SK-N-SH (cell line): ENCODE data around the gene ATP6V1B1. TPM values are rescaled to one million over a fixed set of nuclear protein-coding genes. Genes with fewer than 3 reads are reported as not detected.

Source experiments
- CTCF ChIA-PET: fragments of 300-600, 350-600 bp; formaldehyde crosslinking; extraction: SDS; loops from one replicate; lab custom pipeline; 2021; lab: Yijun Ruan, JAX
- POLR2A ChIA-PET: fragments of 350-600 bp; sonication (Branson Sonifier 250); formaldehyde crosslinking; extraction: SDS; loops from one replicate; lab custom pipeline; 2020; ENCODE audit warnings: antibody characterized with exemption, inconsistent platforms; lab: Yijun Ruan, JAX
- DNase-seq: peaks from one replicate; pipeline ENCODE4 v3.0.0; 2012
- H2AFZ ChIP-seq: fragments of 200-600 bp; sonication (generic); 2 replicates; pipeline ENCODE4 v1.8.1; 2016; ENCODE audit warnings: antibody characterized with exemption, mild to moderate bottlenecking, low read depth
- H3F3A ChIP-seq: fragments of 200-600 bp; sonication (generic); replicated peaks from 2 replicates; pipeline ENCODE3; 2016; ENCODE audit warnings: antibody characterized with exemption, mild to moderate bottlenecking; ENCODE audit not compliant: insufficient read depth
- H3K27ac ChIP-seq, 2 experiments: fragments of 200-500 bp in 1 of 2; fragments of 200-600 bp in 1 of 2; sonication (Bioruptor generic) in 1 of 2; sonication (generic), shearing (Covaris generic) in 1 of 2; 2 replicates each; pipeline versions ENCODE4 v1.5.1 to v1.6.1; 2014 to 2016; ENCODE audit warnings: low read depth in 2 of 2, inconsistent platforms in 1 of 2, low read length in 1 of 2, mild to moderate bottlenecking in 1 of 2, mixed read lengths in 1 of 2
- H3K27me3 ChIP-seq: fragments of 200-600 bp; sonication (generic), shearing (Covaris generic); 2 replicates; pipeline ENCODE4 v1.6.1; 2016; ENCODE audit warnings: mixed run types; ENCODE audit not compliant: insufficient read depth
- H3K36me3 ChIP-seq, 2 experiments: fragments of 200-500 bp in 1 of 2; fragments of 200-600 bp in 1 of 2; sonication (Bioruptor generic) in 1 of 2; sonication (generic) in 1 of 2; replicated peaks in 1 of 2; 2 replicates each; pipeline versions ENCODE3 to v1.5.1; 2014 to 2016; ENCODE audit warnings: low read length in 1 of 2, mild to moderate bottlenecking in 1 of 2; ENCODE audit not compliant: insufficient read depth in 2 of 2, control insufficient read depth in 1 of 2
- H3K4me1 ChIP-seq, 2 experiments: fragments of 200-500 bp in 1 of 2; fragments of 200-600 bp in 1 of 2; sonication (Bioruptor generic) in 1 of 2; sonication (generic), shearing (Covaris generic) in 1 of 2; 2 replicates each; pipeline versions ENCODE4 v1.5.1 to v1.6.1; 2014 to 2016; ENCODE audit warnings: low read depth in 1 of 2, low read length in 1 of 2, mixed run types in 1 of 2; ENCODE audit not compliant: insufficient read depth in 2 of 2, control insufficient read depth in 1 of 2
- H3K4me2 ChIP-seq: fragments of 200-600 bp; sonication (generic), shearing (Covaris generic); 2 replicates; pipeline ENCODE4 v1.6.1; 2017; ENCODE audit warnings: mixed run types
- H3K4me3 ChIP-seq, 2 experiments: fragments of 200-500 bp in 1 of 2; fragments of 200-600 bp in 1 of 2; sonication (Bioruptor generic) in 1 of 2; sonication (generic), shearing (Covaris generic) in 1 of 2; 2 replicates each; pipeline versions ENCODE4 v1.5.1 to v1.8.1; 2014 to 2016; ENCODE audit warnings: low read depth in 2 of 2, inconsistent platforms in 1 of 2, low read length in 1 of 2, mild to moderate bottlenecking in 1 of 2, mixed read lengths in 1 of 2, moderate library complexity in 1 of 2
- H3K79me2 ChIP-seq: fragments of 200-600 bp; sonication (generic); 2 replicates; pipeline ENCODE4 v1.8.1; 2017; ENCODE audit warnings: mild to moderate bottlenecking; ENCODE audit not compliant: insufficient read depth
- H3K9ac ChIP-seq: fragments of 200-600 bp; sonication (generic); 2 replicates; pipeline ENCODE4 v1.6.1; 2017; ENCODE audit warnings: mixed run types
- H3K9me2 ChIP-seq: fragments of 200-600 bp; sonication (generic); 2 replicates; pipeline ENCODE4 v1.6.1; 2017; ENCODE audit warnings: mixed run types
- H3K9me3 ChIP-seq: fragments of 200-600 bp; sonication (generic); 2 replicates; pipeline ENCODE4 v1.6.1; 2017; ENCODE audit warnings: mixed run types, mild to moderate bottlenecking, moderate library complexity
- H4K20me1 ChIP-seq: fragments of 200-600 bp; sonication (generic); 2 replicates; pipeline ENCODE4 v1.6.1; 2017; ENCODE audit warnings: mild to moderate bottlenecking, mixed run types; ENCODE audit not compliant: insufficient read depth
- CHD2 ChIP-seq: fragments of 150-350 bp; IDR thresholded peaks from 2 replicates; pipeline ENCODE4 v1.6.1; 2018; ENCODE audit warnings: low read length; ENCODE audit not compliant: partially characterized antibody
- ELF1 ChIP-seq: IDR thresholded peaks from 2 replicates; pipeline ENCODE4 v1.4.0; 2012
- EZH2phosphoT487 ChIP-seq: fragments of 200-600 bp; sonication (generic); IDR thresholded peaks from 2 replicates; pipeline ENCODE4 v1.6.1; 2017; ENCODE audit warnings: low read depth, mixed run types, mild to moderate bottlenecking, antibody characterized with exemption, moderate library complexity, borderline replicate concordance
- FOSL2 ChIP-seq: IDR thresholded peaks from 2 replicates; pipeline ENCODE4 v1.4.0; 2012; ENCODE audit warnings: low read depth, mild to moderate bottlenecking, moderate library complexity, borderline replicate concordance
- FOXJ3 ChIP-seq: sonication (generic); formaldehyde crosslinking; IDR thresholded peaks from 2 replicates; pipeline ENCODE4 v1.5.1; 2020; ENCODE audit warnings: mild to moderate bottlenecking, missing genetic modification reagents
- FOXM1 ChIP-seq: IDR thresholded peaks from 2 replicates; pipeline ENCODE4 v1.4.0; 2012; ENCODE audit warnings: low read depth, mild to moderate bottlenecking
- MXI1 ChIP-seq: IDR thresholded peaks from 2 replicates; pipeline ENCODE4 v1.6.1; 2012; ENCODE audit warnings: mild to moderate bottlenecking, low read depth, low read length, improper control_type of control experiment
- NFIC ChIP-seq: IDR thresholded peaks from 2 replicates; pipeline ENCODE4 v1.4.0; 2012; ENCODE audit warnings: borderline replicate concordance
- POLR2AphosphoS5 ChIP-seq: IDR thresholded peaks from 2 replicates; pipeline ENCODE4 v1.6.1; 2012; ENCODE audit warnings: low read depth, low read length
- RAD21 ChIP-seq: IDR thresholded peaks from 2 replicates; pipeline ENCODE4 v1.6.1; 2012; ENCODE audit warnings: mild to moderate bottlenecking, low read length
- RXRA ChIP-seq: IDR thresholded peaks from 2 replicates; pipeline ENCODE4 v1.4.0; 2012; ENCODE audit warnings: low read depth, mild to moderate bottlenecking, borderline replicate concordance
- SMC3 ChIP-seq: IDR thresholded peaks from 2 replicates; pipeline ENCODE4 v1.6.1; 2012; ENCODE audit warnings: low read depth, low read length, improper control_type of control experiment
- TAF1 ChIP-seq: IDR thresholded peaks from 2 replicates; pipeline ENCODE4 v1.6.1; 2012; ENCODE audit warnings: low read depth, mild to moderate bottlenecking, low read length, moderate library complexity, borderline replicate concordance
- YY1 ChIP-seq: IDR thresholded peaks from 2 replicates; pipeline ENCODE4 v1.4.0; 2012; ENCODE audit warnings: low read depth, mild to moderate bottlenecking
- WGBS: methylation state at CpG from one replicate; pipeline ENCODE4 v1.1.6; 2017; ENCODE audit warnings: low lambda C conversion rate; 5-methylcytosine and 5-hydroxymethylcytosine counted together
- polyA plus RNA-seq, 3 experiments: library from polyadenylated mRNA; depleted of rRNA; stranded (reverse); fragments of >200 nt; gene quantifications; 2 replicates each; pipeline ENCODE4 v1.2.3, GENCODE V29; 2012
- TF ChIP-seq, protein P1 (sequence below): fragments of 150-350 bp; IDR thresholded peaks from 2 replicates; pipeline ENCODE4 v1.6.1; 2017; ENCODE audit warnings: antibody characterized with exemption, low read length, low read depth, borderline replicate concordance
- TF ChIP-seq, protein P2 (sequence below): IDR thresholded peaks from 2 replicates; pipeline ENCODE4 v1.6.1; 2012; ENCODE audit warnings: mild to moderate bottlenecking, low read depth, low read length, moderate library complexity
- TF ChIP-seq, protein P3 (sequence below): IDR thresholded peaks from 2 replicates; pipeline ENCODE4 v1.4.0; 2012; ENCODE audit warnings: low read depth, borderline replicate concordance
- TF ChIP-seq, protein P4 (sequence below): fragments of 200-600 bp; sonication (generic); IDR thresholded peaks from 2 replicates; pipeline ENCODE4 v1.6.1; 2017; ENCODE audit warnings: antibody characterized with exemption, mild to moderate bottlenecking, moderate library complexity
- TF ChIP-seq, protein P5 (sequence below): IDR thresholded peaks from 2 replicates; pipeline ENCODE4; 2012
- TF ChIP-seq, protein P6 (sequence below): IDR thresholded peaks from 2 replicates; pipeline ENCODE4 v1.4.0; 2012; ENCODE audit warnings: low read depth

ATP6V1B1 gene
- polyA plus RNA-seq, 1 of the 3 experiments (the other 2 are of a cell fraction), result 4.9 TPM

DNA sequence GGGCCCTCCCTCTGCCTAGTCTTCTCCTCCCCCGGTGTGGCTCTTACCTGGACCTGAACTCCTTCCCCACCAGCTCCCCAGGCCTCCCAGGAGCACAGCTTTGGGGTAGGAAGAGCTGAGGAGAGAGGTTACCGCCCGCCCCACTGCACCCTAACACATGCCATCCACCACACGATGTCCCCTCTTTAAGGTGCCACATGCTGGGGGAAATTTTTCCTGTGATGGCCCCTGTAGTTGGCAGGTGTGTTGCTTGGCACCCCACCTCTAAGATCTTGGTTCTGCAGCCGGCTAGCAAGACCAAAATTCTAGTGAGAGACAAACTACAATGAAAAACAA is 65.9 kb downstream of the ATP6V1B1 start:
- Histone ChIP-seq H2AFZ (no peak overlapping the region), H3K4me1 (peaks cover 0 to 3% of the 10 kb centered on the region in 2 experiments; a peak in 1 of 4 replicates), H3F3A (no peaks in the 10 kb centered on the region), H3K9me2 (no peaks in the 10 kb centered on the region), H3K79me2 (no peaks in the 10 kb centered on the region), H3K9ac (no peak overlapping the region), H3K36me3 (no peaks in the 10 kb centered on the region), H3K4me2 (no peak overlapping the region), H3K4me3 (no peak overlapping the region), H3K27me3 (no peaks in the 10 kb centered on the region; the same call in 1 of the 2 replicates), H3K27ac (no peak overlapping the region), H4K20me1 (no peaks in the 10 kb centered on the region), H3K9me3 (no peaks in the 10 kb centered on the region)
- ChIA-PET CTCF (interaction anchor here (0.6 to 2.2 kb wide), 23 partner anchors 8 to 222 kb away, joined by 3 to 15 read pairs (median 4); partner anchors contain the start of genes ANKRD53, MCEE and NAGK), POLR2A (interaction anchor here (0.7 to 1.6 kb wide), 2 partner anchors 67 to 660 kb away, joined by 3 to 8 read pairs; partner anchors contain the start of gene NAGK)
- TF ChIP-seq CHD2 (no peak), POLR2AphosphoS5 (no peak), MXI1 (no peak), FOXJ3 (CRISPR knock-in tag) (no peak), FOSL2 (no peak), SMC3 (no peak), RXRA (no peak), YY1 (no peak), TAF1 (no peak), NFIC (no peak), FOXM1 (no peak), EZH2phosphoT487 (no peak), RAD21 (no peak), ELF1 (no peak)
- TF ChIP-seq, protein P1, sequence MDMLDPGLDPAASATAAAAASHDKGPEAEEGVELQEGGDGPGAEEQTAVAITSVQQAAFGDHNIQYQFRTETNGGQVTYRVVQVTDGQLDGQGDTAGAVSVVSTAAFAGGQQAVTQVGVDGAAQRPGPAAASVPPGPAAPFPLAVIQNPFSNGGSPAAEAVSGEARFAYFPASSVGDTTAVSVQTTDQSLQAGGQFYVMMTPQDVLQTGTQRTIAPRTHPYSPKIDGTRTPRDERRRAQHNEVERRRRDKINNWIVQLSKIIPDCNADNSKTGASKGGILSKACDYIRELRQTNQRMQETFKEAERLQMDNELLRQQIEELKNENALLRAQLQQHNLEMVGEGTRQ, result no peak
- TF ChIP-seq, protein P2, sequence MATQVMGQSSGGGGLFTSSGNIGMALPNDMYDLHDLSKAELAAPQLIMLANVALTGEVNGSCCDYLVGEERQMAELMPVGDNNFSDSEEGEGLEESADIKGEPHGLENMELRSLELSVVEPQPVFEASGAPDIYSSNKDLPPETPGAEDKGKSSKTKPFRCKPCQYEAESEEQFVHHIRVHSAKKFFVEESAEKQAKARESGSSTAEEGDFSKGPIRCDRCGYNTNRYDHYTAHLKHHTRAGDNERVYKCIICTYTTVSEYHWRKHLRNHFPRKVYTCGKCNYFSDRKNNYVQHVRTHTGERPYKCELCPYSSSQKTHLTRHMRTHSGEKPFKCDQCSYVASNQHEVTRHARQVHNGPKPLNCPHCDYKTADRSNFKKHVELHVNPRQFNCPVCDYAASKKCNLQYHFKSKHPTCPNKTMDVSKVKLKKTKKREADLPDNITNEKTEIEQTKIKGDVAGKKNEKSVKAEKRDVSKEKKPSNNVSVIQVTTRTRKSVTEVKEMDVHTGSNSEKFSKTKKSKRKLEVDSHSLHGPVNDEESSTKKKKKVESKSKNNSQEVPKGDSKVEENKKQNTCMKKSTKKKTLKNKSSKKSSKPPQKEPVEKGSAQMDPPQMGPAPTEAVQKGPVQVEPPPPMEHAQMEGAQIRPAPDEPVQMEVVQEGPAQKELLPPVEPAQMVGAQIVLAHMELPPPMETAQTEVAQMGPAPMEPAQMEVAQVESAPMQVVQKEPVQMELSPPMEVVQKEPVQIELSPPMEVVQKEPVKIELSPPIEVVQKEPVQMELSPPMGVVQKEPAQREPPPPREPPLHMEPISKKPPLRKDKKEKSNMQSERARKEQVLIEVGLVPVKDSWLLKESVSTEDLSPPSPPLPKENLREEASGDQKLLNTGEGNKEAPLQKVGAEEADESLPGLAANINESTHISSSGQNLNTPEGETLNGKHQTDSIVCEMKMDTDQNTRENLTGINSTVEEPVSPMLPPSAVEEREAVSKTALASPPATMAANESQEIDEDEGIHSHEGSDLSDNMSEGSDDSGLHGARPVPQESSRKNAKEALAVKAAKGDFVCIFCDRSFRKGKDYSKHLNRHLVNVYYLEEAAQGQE, result no peak
- TF ChIP-seq, protein P3, sequence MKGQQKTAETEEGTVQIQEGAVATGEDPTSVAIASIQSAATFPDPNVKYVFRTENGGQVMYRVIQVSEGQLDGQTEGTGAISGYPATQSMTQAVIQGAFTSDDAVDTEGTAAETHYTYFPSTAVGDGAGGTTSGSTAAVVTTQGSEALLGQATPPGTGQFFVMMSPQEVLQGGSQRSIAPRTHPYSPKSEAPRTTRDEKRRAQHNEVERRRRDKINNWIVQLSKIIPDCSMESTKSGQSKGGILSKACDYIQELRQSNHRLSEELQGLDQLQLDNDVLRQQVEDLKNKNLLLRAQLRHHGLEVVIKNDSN, result no peak
- TF ChIP-seq, protein P4, sequence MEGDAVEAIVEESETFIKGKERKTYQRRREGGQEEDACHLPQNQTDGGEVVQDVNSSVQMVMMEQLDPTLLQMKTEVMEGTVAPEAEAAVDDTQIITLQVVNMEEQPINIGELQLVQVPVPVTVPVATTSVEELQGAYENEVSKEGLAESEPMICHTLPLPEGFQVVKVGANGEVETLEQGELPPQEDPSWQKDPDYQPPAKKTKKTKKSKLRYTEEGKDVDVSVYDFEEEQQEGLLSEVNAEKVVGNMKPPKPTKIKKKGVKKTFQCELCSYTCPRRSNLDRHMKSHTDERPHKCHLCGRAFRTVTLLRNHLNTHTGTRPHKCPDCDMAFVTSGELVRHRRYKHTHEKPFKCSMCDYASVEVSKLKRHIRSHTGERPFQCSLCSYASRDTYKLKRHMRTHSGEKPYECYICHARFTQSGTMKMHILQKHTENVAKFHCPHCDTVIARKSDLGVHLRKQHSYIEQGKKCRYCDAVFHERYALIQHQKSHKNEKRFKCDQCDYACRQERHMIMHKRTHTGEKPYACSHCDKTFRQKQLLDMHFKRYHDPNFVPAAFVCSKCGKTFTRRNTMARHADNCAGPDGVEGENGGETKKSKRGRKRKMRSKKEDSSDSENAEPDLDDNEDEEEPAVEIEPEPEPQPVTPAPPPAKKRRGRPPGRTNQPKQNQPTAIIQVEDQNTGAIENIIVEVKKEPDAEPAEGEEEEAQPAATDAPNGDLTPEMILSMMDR, result no peak
- TF ChIP-seq, protein P5, sequence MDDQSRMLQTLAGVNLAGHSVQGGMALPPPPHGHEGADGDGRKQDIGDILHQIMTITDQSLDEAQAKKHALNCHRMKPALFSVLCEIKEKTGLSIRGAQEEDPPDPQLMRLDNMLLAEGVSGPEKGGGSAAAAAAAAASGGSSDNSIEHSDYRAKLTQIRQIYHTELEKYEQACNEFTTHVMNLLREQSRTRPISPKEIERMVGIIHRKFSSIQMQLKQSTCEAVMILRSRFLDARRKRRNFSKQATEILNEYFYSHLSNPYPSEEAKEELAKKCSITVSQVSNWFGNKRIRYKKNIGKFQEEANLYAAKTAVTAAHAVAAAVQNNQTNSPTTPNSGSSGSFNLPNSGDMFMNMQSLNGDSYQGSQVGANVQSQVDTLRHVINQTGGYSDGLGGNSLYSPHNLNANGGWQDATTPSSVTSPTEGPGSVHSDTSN, result no peak
- TF ChIP-seq, protein P6, sequence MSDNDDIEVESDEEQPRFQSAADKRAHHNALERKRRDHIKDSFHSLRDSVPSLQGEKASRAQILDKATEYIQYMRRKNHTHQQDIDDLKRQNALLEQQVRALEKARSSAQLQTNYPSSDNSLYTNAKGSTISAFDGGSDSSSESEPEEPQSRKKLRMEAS, result no peak
- DNase-seq, result peak; percentile 6
- WGBS, result 57% methylated on average over 5 of the region's 5 CpGs
